ENCODE results near the gene MAN1C1.

Gene MAN1C1

GRCh38 chr1:25737130-25737529, 120.5 kb downstream of the MAN1C1 start:
- no peak overlapping the region for H2AFZ ChIP-seq (ENCODE audit: low read depth, low read length)
- TF ChIP-seq EZH2 (IDR thresholded peaks at IDR 0.05; ENCODE audit: borderline replicate concordance, low read depth, low read length, severe bottlenecking), result no peak
- TF ChIP-seq CTCF (IDR thresholded peaks at IDR 0.05; ENCODE audit: borderline replicate concordance, extremely low read depth, low read length, poor library complexity, severe bottlenecking), result no peak
- H3K36me3 ChIP-seq (ENCODE audit: insufficient read depth, low read length), result no peaks in the 10 kb centered on the region
- no peak overlapping the region for H3K9ac ChIP-seq (ENCODE audit: low read depth, low read length)
- H3K27ac ChIP-seq (ENCODE audit: low read length), result no peak overlapping the region
- no peak overlapping the region for H3K4me2 ChIP-seq (ENCODE audit: insufficient read depth, low read length)
- no peaks in the 10 kb centered on the region for H3K9me3 ChIP-seq (ENCODE audit: insufficient read depth, low read length, severe bottlenecking)
- DNase-seq (no peak), ATAC-seq (ENCODE audit: insufficient read depth, low read depth) (no peak)
- H3K27me3 ChIP-seq (ENCODE audit: insufficient read depth, low read length, poor library complexity), result peaks cover 23% of the 10 kb centered on the region
- H4K20me1 ChIP-seq (ENCODE audit: insufficient read depth, low read length), result peaks cover 15% of the 10 kb centered on the region
- no peaks in the 10 kb centered on the region for H3K79me2 ChIP-seq (ENCODE audit: insufficient read depth, low read length)
- H3K4me3 ChIP-seq (ENCODE audit: low read depth in 1 of 2, low read length in 2 of 2), result no peak overlapping the region
- no peaks in the 10 kb centered on the region for H3K4me1 ChIP-seq (ENCODE audit: insufficient read depth, low read length)

GRCh38 chr1:25738499-25738898, 121.9 kb downstream of the MAN1C1 start:
- DNase-seq, result no peak
- no peaks in the 10 kb centered on the region for H3K36me3 ChIP-seq (ENCODE audit: insufficient read depth, low read length)
- peaks cover 35% of the 10 kb centered on the region for H3K27me3 ChIP-seq (ENCODE audit: insufficient read depth, low read length, poor library complexity)
- H4K20me1 ChIP-seq (ENCODE audit: insufficient read depth, low read length), result peaks cover 7% of the 10 kb centered on the region
- H3K4me3 ChIP-seq (ENCODE audit: low read depth in 1 of 2, low read length in 2 of 2), result no peak overlapping the region
- H2AFZ ChIP-seq (ENCODE audit: low read depth, low read length), result no peak overlapping the region
- no peak overlapping the region for H3K4me2 ChIP-seq (ENCODE audit: insufficient read depth, low read length)
- no peaks in the 10 kb centered on the region for H3K9me3 ChIP-seq (ENCODE audit: insufficient read depth, low read length, severe bottlenecking)
- no peak for ATAC-seq (ENCODE audit: insufficient read depth, low read depth)
- no peaks in the 10 kb centered on the region for H3K79me2 ChIP-seq (ENCODE audit: insufficient read depth, low read length)
- H3K4me1 ChIP-seq (ENCODE audit: insufficient read depth, low read length), result no peaks in the 10 kb centered on the region
- no peak overlapping the region for H3K27ac ChIP-seq (ENCODE audit: low read length)
- H3K9ac ChIP-seq (ENCODE audit: low read depth, low read length), result no peak overlapping the region
- no peak for TF ChIP-seq EZH2 (IDR thresholded peaks at IDR 0.05; ENCODE audit: borderline replicate concordance, low read depth, low read length, severe bottlenecking)
- no peak for TF ChIP-seq CTCF (IDR thresholded peaks at IDR 0.05; ENCODE audit: borderline replicate concordance, extremely low read depth, low read length, poor library complexity, severe bottlenecking)

- peaks cover 14% of the 10 kb centered on the region for H4K20me1 ChIP-seq (ENCODE audit: insufficient read depth, low read length)
- H3K4me3 ChIP-seq (ENCODE audit: low read depth in 1 of 2, low read length in 2 of 2), result no peak overlapping the region
- H3K36me3 ChIP-seq (ENCODE audit: insufficient read depth, low read length), result no peaks in the 10 kb centered on the region
- no peak overlapping the region for H3K4me2 ChIP-seq (ENCODE audit: insufficient read depth, low read length)
- ATAC-seq (ENCODE audit: insufficient read depth, low read depth) (no peak), DNase-seq (no peak)
- H3K79me2 ChIP-seq (ENCODE audit: insufficient read depth, low read length), result no peaks in the 10 kb centered on the region
- H3K9me3 ChIP-seq (ENCODE audit: insufficient read depth, low read length, severe bottlenecking), result no peaks in the 10 kb centered on the region
- H3K4me1 ChIP-seq (ENCODE audit: insufficient read depth, low read length), result no peaks in the 10 kb centered on the region
- peaks cover 36% of the 10 kb centered on the region for H3K27me3 ChIP-seq (ENCODE audit: insufficient read depth, low read length, poor library complexity)
- no peak overlapping the region for H3K27ac ChIP-seq (ENCODE audit: low read length)
- TF ChIP-seq EZH2 (IDR thresholded peaks at IDR 0.05; ENCODE audit: borderline replicate concordance, low read depth, low read length, severe bottlenecking), result no peak
- no peak overlapping the region for H3K9ac ChIP-seq (ENCODE audit: low read depth, low read length)
- no peak overlapping the region for H2AFZ ChIP-seq (ENCODE audit: low read depth, low read length)
Observed at GRCh38 chr1:25739341-25739740, 122.8 kb downstream of the MAN1C1 start.

- no peak overlapping the region for H3K4me3 ChIP-seq (ENCODE audit: low read depth in 1 of 2, low read length in 2 of 2)
- TF ChIP-seq EZH2 (IDR thresholded peaks at IDR 0.05; ENCODE audit: borderline replicate concordance, low read depth, low read length, severe bottlenecking), result no peak
- TF ChIP-seq CTCF (IDR thresholded peaks at IDR 0.05; ENCODE audit: borderline replicate concordance, extremely low read depth, low read length, poor library complexity, severe bottlenecking), result no peak
- no peak overlapping the region for H3K4me2 ChIP-seq (ENCODE audit: insufficient read depth, low read length)
- peaks cover 16% of the 10 kb centered on the region for H4K20me1 ChIP-seq (ENCODE audit: insufficient read depth, low read length)
- no peak overlapping the region for H3K27ac ChIP-seq (ENCODE audit: low read length)
- no peaks in the 10 kb centered on the region for H3K36me3 ChIP-seq (ENCODE audit: insufficient read depth, low read length)
- peaks cover 40% of the 10 kb centered on the region for H3K27me3 ChIP-seq (ENCODE audit: insufficient read depth, low read length, poor library complexity)
- H3K9me3 ChIP-seq (ENCODE audit: insufficient read depth, low read length, severe bottlenecking), result no peaks in the 10 kb centered on the region
- H3K79me2 ChIP-seq (ENCODE audit: insufficient read depth, low read length), result no peaks in the 10 kb centered on the region
- H3K4me1 ChIP-seq (ENCODE audit: insufficient read depth, low read length), result no peaks in the 10 kb centered on the region
- no peak overlapping the region for H3K9ac ChIP-seq (ENCODE audit: low read depth, low read length)
- DNase-seq (no peak), ATAC-seq (ENCODE audit: insufficient read depth, low read depth) (no peak)
- no peak overlapping the region for H2AFZ ChIP-seq (ENCODE audit: low read depth, low read length)
Observed at GRCh38 chr1:25740071-25740470, 123.5 kb downstream of the MAN1C1 start.
